ENCODE measurements around the gene PRKG1. TPM values are rescaled to one million over a fixed set of nuclear protein-coding genes. Genes with fewer than 3 reads are reported as not detected.

PRKG1 gene
- total and polyA plus RNA-seq, 2 experiments from 2014 or later, result 18.2 to 21.1 TPM

GRCh38 chr10:51363415-51363814 lies 289.1 kb downstream of the PRKG1 start:
- DNase-seq (ENCODE audit: low spot score) (no peak), ATAC-seq (peak; percentile 52)
- no peaks in the 10 kb centered on the region for H3K9me3 Mint-ChIP-seq
- no peaks in the 10 kb centered on the region for H4K20me1 ChIP-seq (replicated peaks; ENCODE audit: insufficient read depth)
- H2AFZ ChIP-seq, result no peak overlapping the region
- no peak for TF ChIP-seq NANOG (IDR thresholded peaks at IDR 0.05; ENCODE audit: borderline replicate concordance)
- H3K27ac ChIP-seq (ENCODE audit: low read depth), result no peak overlapping the region
- H3K36me3 Mint-ChIP-seq (ENCODE audit: low read depth), result no peaks in the 10 kb centered on the region
- H3F3A ChIP-seq (replicated peaks; ENCODE audit: low read depth), result no peaks in the 10 kb centered on the region
- 0 out of 2 replicates have a peak overlapping the region, but pooled peaks have one; percentile 6 for H3K4me2 ChIP-seq
- no peaks in the 10 kb centered on the region for H3K79me2 ChIP-seq (replicated peaks; ENCODE audit: insufficient read depth)
- no peak overlapping the region for H3K4me3 Mint-ChIP-seq
- no peak overlapping the region for H3K4me3 ChIP-seq
- H3K27me3 ChIP-seq (ENCODE audit: insufficient read depth), result no peaks in the 10 kb centered on the region
- H3K36me3 ChIP-seq (ENCODE audit: insufficient read depth), result no peaks in the 10 kb centered on the region
- peaks cover 1% of the 10 kb centered on the region for H3K27me3 Mint-ChIP-seq (ENCODE audit: insufficient read depth, low read depth, poor library complexity)
- H3K9me2 ChIP-seq (ENCODE audit: insufficient read depth), result no peaks in the 10 kb centered on the region
- H3K27ac Mint-ChIP-seq, result no peak overlapping the region
- H3K4me1 Mint-ChIP-seq, result peaks cover 51% of the 10 kb centered on the region
- peaks cover 44% of the 10 kb centered on the region for H3K4me1 ChIP-seq (ENCODE audit: insufficient read depth)

GRCh38 chr10:51364674-51365073 lies 290.4 kb downstream of the PRKG1 start:
- Histone ChIP-seq H4K20me1 (replicated peaks; ENCODE audit: insufficient read depth) (no peaks in the 10 kb centered on the region), H3K4me3 (no peak overlapping the region), H3F3A (replicated peaks; ENCODE audit: low read depth) (no peaks in the 10 kb centered on the region), H3K27me3 (ENCODE audit: insufficient read depth) (no peaks in the 10 kb centered on the region), H3K9me2 (ENCODE audit: insufficient read depth) (no peaks in the 10 kb centered on the region), H3K4me2 (no peak overlapping the region), H3K4me1 (ENCODE audit: insufficient read depth) (peaks cover 53% of the 10 kb centered on the region), H2AFZ (no peak overlapping the region), H3K79me2 (replicated peaks; ENCODE audit: insufficient read depth) (no peaks in the 10 kb centered on the region), H3K27ac (ENCODE audit: low read depth) (no peak overlapping the region), H3K36me3 (ENCODE audit: insufficient read depth) (no peaks in the 10 kb centered on the region)
- H3K4me1 Mint-ChIP-seq, result peaks cover 61% of the 10 kb centered on the region
- H3K27me3 Mint-ChIP-seq (ENCODE audit: insufficient read depth, low read depth, poor library complexity), result peaks cover 1% of the 10 kb centered on the region
- H3K36me3 Mint-ChIP-seq (ENCODE audit: low read depth), result no peaks in the 10 kb centered on the region
- TF ChIP-seq ZNF331 (CRISPR knock-in tag; IDR thresholded peaks at IDR 0.05; ENCODE audit: low read depth) (no peak), EZH2 (IDR thresholded peaks at IDR 0.05; ENCODE audit: low read depth, unreplicated experiment) (no peak), EZH2phosphoT487 (IDR thresholded peaks at IDR 0.05; ENCODE audit: unreplicated experiment) (no peak)
- H3K4me3 Mint-ChIP-seq, result no peak overlapping the region
- H3K9me3 Mint-ChIP-seq, result no peaks in the 10 kb centered on the region
- ATAC-seq (no peak), DNase-seq (ENCODE audit: low spot score) (no peak)
- H3K27ac Mint-ChIP-seq, result no peak overlapping the region

GRCh38 chr10:51366044-51366443 lies 291.8 kb downstream of the PRKG1 start:
- Histone ChIP-seq H4K20me1 (replicated peaks; ENCODE audit: insufficient read depth) (no peaks in the 10 kb centered on the region), H3K27me3 (ENCODE audit: insufficient read depth) (no peaks in the 10 kb centered on the region), H2AFZ (no peak overlapping the region), H3K9me2 (ENCODE audit: insufficient read depth) (no peaks in the 10 kb centered on the region), H3F3A (replicated peaks; ENCODE audit: low read depth) (no peaks in the 10 kb centered on the region), H3K4me1 (ENCODE audit: insufficient read depth) (peaks cover 60% of the 10 kb centered on the region), H3K27ac (ENCODE audit: low read depth) (no peak overlapping the region), H3K4me3 (no peak overlapping the region), H3K36me3 (ENCODE audit: insufficient read depth) (no peaks in the 10 kb centered on the region), H3K79me2 (replicated peaks; ENCODE audit: insufficient read depth) (no peaks in the 10 kb centered on the region), H3K4me2 (no peak overlapping the region)
- peak overlapping the region; percentile 76 for H3K27ac Mint-ChIP-seq
- H3K4me1 Mint-ChIP-seq, result peaks cover 72% of the 10 kb centered on the region
- H3K4me3 Mint-ChIP-seq, result no peak overlapping the region
- ATAC-seq (no peak), DNase-seq (ENCODE audit: low spot score) (no peak)
- no peaks in the 10 kb centered on the region for H3K9me3 Mint-ChIP-seq
- H3K36me3 Mint-ChIP-seq (ENCODE audit: low read depth), result no peaks in the 10 kb centered on the region
- H3K27me3 Mint-ChIP-seq (ENCODE audit: insufficient read depth, low read depth, poor library complexity), result peaks cover 5% of the 10 kb centered on the region
- TF ChIP-seq NANOG (IDR thresholded peaks at IDR 0.05; ENCODE audit: borderline replicate concordance) (no peak), EZH2phosphoT487 (IDR thresholded peaks at IDR 0.05; ENCODE audit: unreplicated experiment) (no peak), STAT1 (IDR thresholded peaks at IDR 0.05; ENCODE audit: unreplicated experiment) (no peak), CREB1 (CRISPR knock-in tag; IDR thresholded peaks at IDR 0.05; ENCODE audit: low read depth) (no peak), EZH2 (IDR thresholded peaks at IDR 0.05; ENCODE audit: low read depth, unreplicated experiment) (no peak), ZNF462 (CRISPR knock-in tag; IDR thresholded peaks at IDR 0.05) (no peak)

Measured in GM23338 (cell line).